Neural cell (in vitro differentiated cells): ENCODE results near the gene DDX47. TPM values are rescaled to one million over a fixed set of nuclear protein-coding genes. Genes with fewer than 3 reads are reported as not detected.

Source experiments
- H2AFZ ChIP-seq: fragments of 200-600, 300-800 bp; sonication (generic), shearing (Covaris generic); 2 replicates; pipeline ENCODE4 v1.6.0; 2014; ENCODE audit warnings: low read depth, mild to moderate bottlenecking, antibody characterized with exemption, low read length, moderate library complexity
- H3F3A ChIP-seq: fragments of 200-600 bp; shearing (Covaris generic); 2 replicates; pipeline ENCODE4 v1.6.1; 2016; ENCODE audit warnings: mild to moderate bottlenecking, moderate library complexity, mixed read lengths, antibody characterized with exemption, low read length; ENCODE audit not compliant: insufficient read depth, poor library complexity, severe bottlenecking
- H3K27ac ChIP-seq: fragments of 200-600, 300-800 bp; sonication (generic), shearing (Covaris generic); 2 replicates; pipeline ENCODE4 v1.5.1; 2014; ENCODE audit warnings: mild to moderate bottlenecking, low read length, moderate library complexity
- H3K27me3 ChIP-seq: fragments of 300-800, 200-600 bp; sonication (generic), shearing (Covaris generic); 2 replicates; pipeline ENCODE4 v1.6.0; 2014; ENCODE audit warnings: mild to moderate bottlenecking, low read depth, low read length, moderate library complexity; ENCODE audit not compliant: insufficient read depth
- H3K36me3 ChIP-seq: fragments of 300-800, 200-600 bp; sonication (generic), shearing (Covaris generic); 2 replicates; pipeline ENCODE4 v1.5.1; 2014; ENCODE audit warnings: mild to moderate bottlenecking, antibody characterized with exemption, low read length, moderate library complexity; ENCODE audit not compliant: insufficient read depth
- H3K4me2 ChIP-seq: fragments of 300-800, 200-600 bp; sonication (generic), shearing (Covaris generic); 2 replicates; pipeline ENCODE4 v1.6.0; 2014; ENCODE audit warnings: mild to moderate bottlenecking, low read length
- H3K4me3 ChIP-seq: fragments of 300-800, 200-600 bp; sonication (generic), shearing (Covaris generic); 2 replicates; pipeline ENCODE4 v1.5.1; 2014; ENCODE audit warnings: mild to moderate bottlenecking, low read length, moderate library complexity
- H3K79me2 ChIP-seq: fragments of 200-600 bp; shearing (Covaris generic); replicated peaks from 2 replicates; pipeline ENCODE4 v1.6.0; 2014; ENCODE audit warnings: mild to moderate bottlenecking, low read length, moderate library complexity; ENCODE audit not compliant: insufficient read depth
- H3K9ac ChIP-seq: fragments of 300-800, 200-600 bp; sonication (generic), shearing (Covaris generic); 2 replicates; pipeline ENCODE4 v1.6.1; 2016; ENCODE audit warnings: mild to moderate bottlenecking, low read length, mixed read lengths
- H3K9me2 ChIP-seq: fragments of 200-600 bp; shearing (Covaris generic); 2 replicates; pipeline ENCODE4 v1.6.1; 2016; ENCODE audit warnings: mild to moderate bottlenecking, low read length, mixed read lengths; ENCODE audit not compliant: insufficient read depth
- H3K9me3 ChIP-seq: fragments of 200-600, 300-800 bp; sonication (generic), shearing (Covaris generic); 2 replicates; pipeline ENCODE4 v1.6.1; 2016; ENCODE audit warnings: mild to moderate bottlenecking, mixed run types, low read length, moderate library complexity, mixed read lengths
- H4K20me1 ChIP-seq: fragments of 200-600 bp; shearing (Covaris generic); 2 replicates; pipeline ENCODE4 v1.6.1; 2016; ENCODE audit warnings: mild to moderate bottlenecking, mixed run types; ENCODE audit not compliant: insufficient read depth
- EP300 ChIP-seq: fragments of 450-650 bp; conservative IDR thresholded peaks from 2 replicates; pipeline ENCODE4 v1.6.1; 2014; ENCODE audit warnings: antibody characterized with exemption, mild to moderate bottlenecking, moderate library complexity; ENCODE audit not compliant: poor library complexity, severe bottlenecking
- EZH2 ChIP-seq: fragments of 200-600, 300-800 bp; shearing (Covaris generic), sonication (generic); IDR thresholded peaks from 2 replicates; pipeline ENCODE4 v1.6.1; 2014; ENCODE audit warnings: antibody characterized with exemption, low read length, borderline replicate concordance, mild to moderate bottlenecking; ENCODE audit not compliant: insufficient read depth, poor library complexity, severe bottlenecking
- MXI1 ChIP-seq: fragments of 450-650 bp; conservative IDR thresholded peaks from 2 replicates; pipeline ENCODE4 v1.6.1; 2014; ENCODE audit warnings: antibody characterized with exemption, mild to moderate bottlenecking; ENCODE audit not compliant: poor library complexity, severe bottlenecking
- POLR2AphosphoS5 ChIP-seq: IDR thresholded peaks from 2 replicates; pipeline ENCODE4 v1.6.1; 2012
- RAD21 ChIP-seq: fragments of 450-650 bp; conservative IDR thresholded peaks from 2 replicates; pipeline ENCODE4 v1.6.1; 2014; ENCODE audit warnings: antibody characterized with exemption, mild to moderate bottlenecking, moderate library complexity
- SMC3 ChIP-seq: fragments of 450-650 bp; conservative IDR thresholded peaks from 2 replicates; pipeline ENCODE4 v1.6.1; 2014; ENCODE audit warnings: antibody characterized with exemption, mild to moderate bottlenecking, moderate library complexity; ENCODE audit not compliant: poor library complexity
- TAF1 ChIP-seq: IDR thresholded peaks from 2 replicates; pipeline ENCODE4 v1.6.1; 2012; ENCODE audit warnings: low read depth
- polyA plus RNA-seq: library from polyadenylated mRNA; depleted of rRNA; stranded (reverse); fragments of >200 nt; gene quantifications from 2 replicates; pipeline ENCODE4 v1.2.3, GENCODE V29; 2014
- TF ChIP-seq, protein P1 (sequence below): fragments of 450-650 bp; IDR thresholded peaks from 2 replicates; pipeline ENCODE4 v1.5.1; 2014; ENCODE audit warnings: antibody characterized with exemption, mild to moderate bottlenecking, moderate library complexity; ENCODE audit not compliant: poor library complexity, severe bottlenecking
- TF ChIP-seq, protein P2 (sequence below): IDR thresholded peaks from 2 replicates; pipeline ENCODE4 v1.6.1; 2012; ENCODE audit warnings: borderline replicate concordance

Gene DDX47
- polyA plus RNA-seq, 1 donor from 2014 or later, result 97.6 TPM

DNA sequence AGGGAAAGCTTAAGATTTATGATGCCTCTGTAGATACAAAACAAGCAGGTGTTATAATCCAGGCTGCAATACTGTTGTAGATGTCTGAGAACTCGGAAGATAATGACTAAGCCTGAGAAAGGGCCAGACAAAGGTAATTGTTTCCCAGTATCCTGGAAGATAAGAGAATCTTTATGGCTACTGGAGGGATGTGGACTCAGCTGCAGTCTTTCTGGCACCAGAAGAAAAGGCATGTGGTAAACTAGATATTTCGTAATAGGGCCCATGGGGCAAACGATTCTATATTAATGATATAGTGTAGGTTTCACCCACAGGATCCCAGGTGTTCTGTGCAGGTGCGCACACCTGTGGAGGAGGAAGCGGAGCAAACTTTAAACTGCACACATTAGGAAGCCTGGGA lies 36.9 kb upstream of the DDX47 start:
- Histone ChIP-seq H3F3A (no peaks in the 10 kb centered on the region), H3K9me2 (no peaks in the 10 kb centered on the region), H3K36me3 (no peaks in the 10 kb centered on the region), H3K9ac (no peak overlapping the region), H3K9me3 (no peaks in the 10 kb centered on the region), H3K4me2 (no peak overlapping the region), H2AFZ (no peak overlapping the region), H3K27ac (no peak overlapping the region), H4K20me1 (no peaks in the 10 kb centered on the region), H3K27me3 (no peaks in the 10 kb centered on the region), H3K4me3 (no peak overlapping the region), H3K79me2 (no peaks in the 10 kb centered on the region)
- TF ChIP-seq EP300 (no peak), TAF1 (no peak), EZH2 (no peak), RAD21 (no peak)
- TF ChIP-seq, protein P1, sequence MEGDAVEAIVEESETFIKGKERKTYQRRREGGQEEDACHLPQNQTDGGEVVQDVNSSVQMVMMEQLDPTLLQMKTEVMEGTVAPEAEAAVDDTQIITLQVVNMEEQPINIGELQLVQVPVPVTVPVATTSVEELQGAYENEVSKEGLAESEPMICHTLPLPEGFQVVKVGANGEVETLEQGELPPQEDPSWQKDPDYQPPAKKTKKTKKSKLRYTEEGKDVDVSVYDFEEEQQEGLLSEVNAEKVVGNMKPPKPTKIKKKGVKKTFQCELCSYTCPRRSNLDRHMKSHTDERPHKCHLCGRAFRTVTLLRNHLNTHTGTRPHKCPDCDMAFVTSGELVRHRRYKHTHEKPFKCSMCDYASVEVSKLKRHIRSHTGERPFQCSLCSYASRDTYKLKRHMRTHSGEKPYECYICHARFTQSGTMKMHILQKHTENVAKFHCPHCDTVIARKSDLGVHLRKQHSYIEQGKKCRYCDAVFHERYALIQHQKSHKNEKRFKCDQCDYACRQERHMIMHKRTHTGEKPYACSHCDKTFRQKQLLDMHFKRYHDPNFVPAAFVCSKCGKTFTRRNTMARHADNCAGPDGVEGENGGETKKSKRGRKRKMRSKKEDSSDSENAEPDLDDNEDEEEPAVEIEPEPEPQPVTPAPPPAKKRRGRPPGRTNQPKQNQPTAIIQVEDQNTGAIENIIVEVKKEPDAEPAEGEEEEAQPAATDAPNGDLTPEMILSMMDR, result no peak

DNA sequence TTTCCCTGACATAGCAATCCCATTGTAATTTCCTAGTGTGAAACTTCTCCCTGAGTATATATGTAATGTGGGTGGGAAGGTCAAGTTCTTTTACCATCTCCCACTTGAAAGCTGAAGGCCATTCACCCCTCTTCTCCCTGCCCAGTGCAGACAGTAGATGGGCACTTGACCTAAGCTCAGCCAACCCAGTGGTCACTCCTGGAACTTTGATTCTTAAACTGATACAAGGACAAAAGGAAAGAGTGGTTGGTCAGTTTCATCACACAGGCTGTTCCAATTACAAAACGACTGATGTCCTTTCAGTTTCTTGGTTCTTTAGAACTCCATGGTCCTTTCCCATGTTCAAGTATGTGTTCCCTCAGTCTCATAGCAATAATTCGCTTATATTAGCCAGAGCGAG lies 36.1 kb upstream of the DDX47 start:
- Histone ChIP-seq H3K79me2 (no peaks in the 10 kb centered on the region), H4K20me1 (no peaks in the 10 kb centered on the region), H3K27me3 (no peaks in the 10 kb centered on the region), H3K9ac (no peak overlapping the region), H3K9me2 (no peaks in the 10 kb centered on the region), H3K9me3 (no peaks in the 10 kb centered on the region), H3K27ac (no peak overlapping the region), H3K4me3 (no peak overlapping the region), H3K4me2 (no peak overlapping the region), H2AFZ (no peak overlapping the region), H3K36me3 (no peaks in the 10 kb centered on the region), H3F3A (no peaks in the 10 kb centered on the region)
- TF ChIP-seq EP300 (no peak), RAD21 (no peak), EZH2 (no peak), TAF1 (no peak), SMC3 (no peak)
- TF ChIP-seq, protein P2, sequence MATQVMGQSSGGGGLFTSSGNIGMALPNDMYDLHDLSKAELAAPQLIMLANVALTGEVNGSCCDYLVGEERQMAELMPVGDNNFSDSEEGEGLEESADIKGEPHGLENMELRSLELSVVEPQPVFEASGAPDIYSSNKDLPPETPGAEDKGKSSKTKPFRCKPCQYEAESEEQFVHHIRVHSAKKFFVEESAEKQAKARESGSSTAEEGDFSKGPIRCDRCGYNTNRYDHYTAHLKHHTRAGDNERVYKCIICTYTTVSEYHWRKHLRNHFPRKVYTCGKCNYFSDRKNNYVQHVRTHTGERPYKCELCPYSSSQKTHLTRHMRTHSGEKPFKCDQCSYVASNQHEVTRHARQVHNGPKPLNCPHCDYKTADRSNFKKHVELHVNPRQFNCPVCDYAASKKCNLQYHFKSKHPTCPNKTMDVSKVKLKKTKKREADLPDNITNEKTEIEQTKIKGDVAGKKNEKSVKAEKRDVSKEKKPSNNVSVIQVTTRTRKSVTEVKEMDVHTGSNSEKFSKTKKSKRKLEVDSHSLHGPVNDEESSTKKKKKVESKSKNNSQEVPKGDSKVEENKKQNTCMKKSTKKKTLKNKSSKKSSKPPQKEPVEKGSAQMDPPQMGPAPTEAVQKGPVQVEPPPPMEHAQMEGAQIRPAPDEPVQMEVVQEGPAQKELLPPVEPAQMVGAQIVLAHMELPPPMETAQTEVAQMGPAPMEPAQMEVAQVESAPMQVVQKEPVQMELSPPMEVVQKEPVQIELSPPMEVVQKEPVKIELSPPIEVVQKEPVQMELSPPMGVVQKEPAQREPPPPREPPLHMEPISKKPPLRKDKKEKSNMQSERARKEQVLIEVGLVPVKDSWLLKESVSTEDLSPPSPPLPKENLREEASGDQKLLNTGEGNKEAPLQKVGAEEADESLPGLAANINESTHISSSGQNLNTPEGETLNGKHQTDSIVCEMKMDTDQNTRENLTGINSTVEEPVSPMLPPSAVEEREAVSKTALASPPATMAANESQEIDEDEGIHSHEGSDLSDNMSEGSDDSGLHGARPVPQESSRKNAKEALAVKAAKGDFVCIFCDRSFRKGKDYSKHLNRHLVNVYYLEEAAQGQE, result no peak

GRCh38 chr12:12779007-12779406 lies 34.1 kb upstream of the DDX47 start:
- Histone ChIP-seq H3K27ac (no peak overlapping the region), H3K79me2 (no peaks in the 10 kb centered on the region), H3K9me3 (no peaks in the 10 kb centered on the region), H3K27me3 (no peaks in the 10 kb centered on the region), H4K20me1 (no peaks in the 10 kb centered on the region), H3K4me3 (no peak overlapping the region), H3K9me2 (no peaks in the 10 kb centered on the region), H3F3A (no peaks in the 10 kb centered on the region), H3K36me3 (no peaks in the 10 kb centered on the region), H3K4me2 (no peak overlapping the region), H2AFZ (no peak overlapping the region), H3K9ac (no peak overlapping the region)
- TF ChIP-seq, protein P1, result no peak
- no peak for TF ChIP-seq MXI1
- TF ChIP-seq SMC3, result no peak
- TF ChIP-seq, protein P2, result no peak
- TF ChIP-seq EZH2, result no peak
- TF ChIP-seq EP300, result no peak
- no peak for TF ChIP-seq TAF1
- TF ChIP-seq POLR2AphosphoS5, result no peak
- no peak for TF ChIP-seq RAD21
